HEK293T (cell line): ENCODE measurements around the gene RAP1GDS1.
"Not testable (repeated sequence)": the region's sequence is repeated elsewhere in the genome, so short reads cannot be mapped to it uniquely, and the experiment has no call there.

ENCODE experiments used
- CTCF ChIA-PET: fragments of 350-600 bp; formaldehyde crosslinking; extraction: SDS; loops from one replicate; lab custom pipeline; 2021; ENCODE audit warnings: antibody characterized with exemption, inconsistent platforms; lab: Yijun Ruan, JAX
- POLR2A ChIA-PET: fragments of 350-600 bp; formaldehyde crosslinking; extraction: SDS; loops from one replicate; lab custom pipeline; 2020; ENCODE audit warnings: antibody characterized with exemption, inconsistent platforms; lab: Yijun Ruan, JAX
- DNase-seq: peaks from one replicate; pipeline ENCODE4 v3.0.0; 2012; ENCODE audit warnings: mixed read lengths; ENCODE audit errors: extremely low spot score
- ARNT ChIP-seq: fragments of 450-650 bp; IDR thresholded peaks from 2 replicates; pipeline ENCODE4 v1.6.1; 2017; ENCODE audit warnings: mild to moderate bottlenecking
- BHLHE40 ChIP-seq: fragments of 450-650 bp; IDR thresholded peaks from 2 replicates; pipeline ENCODE4 v1.6.1; 2016; ENCODE audit warnings: mild to moderate bottlenecking, moderate library complexity, borderline replicate concordance
- CTBP1 ChIP-seq: fragments of 450-650 bp; IDR thresholded peaks from 2 replicates; pipeline ENCODE4 v1.6.1; 2016; ENCODE audit warnings: borderline replicate concordance
- ELF4 ChIP-seq: fragments of 450-650 bp; IDR thresholded peaks from 2 replicates; pipeline ENCODE4 v1.6.1; 2017; ENCODE audit warnings: antibody characterized with exemption
- FOXA1 ChIP-seq: fragments of 450-650 bp; IDR thresholded peaks from 2 replicates; pipeline ENCODE4 v1.6.1; 2016; ENCODE audit warnings: mild to moderate bottlenecking
- FOXK2 ChIP-seq: fragments of 450-650 bp; IDR thresholded peaks from 2 replicates; pipeline ENCODE4 v1.6.1; 2016; ENCODE audit warnings: mild to moderate bottlenecking
- FOXM1 ChIP-seq: fragments of 450-650 bp; IDR thresholded peaks from 2 replicates; pipeline ENCODE4 v1.6.1; 2017; ENCODE audit warnings: mild to moderate bottlenecking, borderline replicate concordance
- HDGF ChIP-seq: fragments of 450-650 bp; IDR thresholded peaks from 2 replicates; pipeline ENCODE4 v1.6.1; 2017; ENCODE audit warnings: antibody characterized with exemption, borderline replicate concordance
- L3MBTL2 ChIP-seq: fragments of 450-650 bp; conservative IDR thresholded peaks from 2 replicates; pipeline ENCODE4 v1.6.1; 2016; ENCODE audit warnings: mild to moderate bottlenecking
- LEF1 ChIP-seq: fragments of 450-650 bp; IDR thresholded peaks from 2 replicates; pipeline ENCODE4 v1.6.1; 2017; ENCODE audit warnings: mild to moderate bottlenecking, borderline replicate concordance
- NFRKB ChIP-seq: fragments of 450-650 bp; IDR thresholded peaks from 2 replicates; pipeline ENCODE4 v1.6.1; 2016; ENCODE audit warnings: mild to moderate bottlenecking, moderate library complexity
- PKNOX1 ChIP-seq: fragments of 450-650 bp; IDR thresholded peaks from 2 replicates; pipeline ENCODE4 v1.6.1; 2016
- SP1 ChIP-seq: fragments of 450-650 bp; IDR thresholded peaks from 2 replicates; pipeline ENCODE4 v1.6.1; 2017
- SUZ12 ChIP-seq: fragments of 450-650 bp; IDR thresholded peaks from 2 replicates; pipeline ENCODE4 v1.6.1; 2016; ENCODE audit warnings: mild to moderate bottlenecking
- TARDBP ChIP-seq: fragments of 450-650 bp; IDR thresholded peaks from 2 replicates; pipeline ENCODE4 v1.6.1; 2016
- ZNF384 ChIP-seq: fragments of 450-650 bp; IDR thresholded peaks from 2 replicates; pipeline ENCODE4 v1.6.1; 2016

Gene RAP1GDS1

GRCh38 chr4:98399915-98400314 lies 138.7 kb downstream of the RAP1GDS1 start:
- ChIA-PET POLR2A (no interaction called here), CTCF (no interaction called here)
- DNase-seq: no peak
- TF ChIP-seq NFRKB (no peak), ZNF384 (no peak), FOXK2 (no peak), ELF4 (no peak), ARNT (no peak), PKNOX1 (no peak), FOXA1 (no peak), TARDBP (no peak), L3MBTL2 (no peak), LEF1 (no peak), CTBP1 (no peak), SP1 (no peak), SUZ12 (no peak)

GRCh38 chr4:98406819-98407218 lies 145.6 kb downstream of the RAP1GDS1 start:
- POLR2A ChIA-PET: no interaction called here

GRCh38 chr4:98411731-98412130 lies 150.5 kb downstream of the RAP1GDS1 start:
- TF ChIP-seq ARNT (no peak), NFRKB (no peak), PKNOX1 (no peak), TARDBP (no peak), HDGF (no peak), FOXK2 (no peak), ZNF384 (no peak), LEF1 (no peak), ELF4 (no peak), FOXM1 (no peak), SP1 (no peak), FOXA1 (no peak), CTBP1 (no peak)
- ChIA-PET CTCF (no interaction called here), POLR2A (no interaction called here)
- no peak for DNase-seq

More at GRCh38 chr4:98406819-98407218, 145.6 kb downstream of the RAP1GDS1 start:
- CTCF ChIA-PET: no interaction called here
- TF ChIP-seq NFRKB: no peak
- TF ChIP-seq ARNT: no peak
- TF ChIP-seq PKNOX1: no peak
- no peak for TF ChIP-seq FOXM1
- no peak for TF ChIP-seq FOXK2
- no peak for TF ChIP-seq ELF4
- TF ChIP-seq CTBP1: no peak
- TF ChIP-seq ZNF384: no peak
- TF ChIP-seq TARDBP: no peak
- TF ChIP-seq HDGF: no peak
- TF ChIP-seq BHLHE40: no peak
- TF ChIP-seq FOXA1: no peak
- TF ChIP-seq SUZ12: no peak
- TF ChIP-seq SP1: no peak
- DNase-seq: no peak

GRCh38 chr4:98416844-98417243 lies 155.7 kb downstream of the RAP1GDS1 start:
- POLR2A ChIA-PET: no interaction called here
- no peak for DNase-seq
- no peak for TF ChIP-seq NFRKB
- TF ChIP-seq ARNT: no peak
- TF ChIP-seq TARDBP: no peak
- no peak for TF ChIP-seq SP1
- no peak for TF ChIP-seq FOXM1
- no peak for TF ChIP-seq L3MBTL2
- TF ChIP-seq CTBP1: no peak
- TF ChIP-seq PKNOX1: no peak
- no peak for TF ChIP-seq FOXK2
- TF ChIP-seq LEF1: no peak
- TF ChIP-seq FOXA1: no peak
- TF ChIP-seq ELF4: no peak
- no peak for TF ChIP-seq SUZ12
- TF ChIP-seq HDGF: no peak
- CTCF ChIA-PET: interaction anchor here (0.7 kb wide), 1 partner anchor 609 kb away, joined by 3 read pairs; no protein-coding TSS in a partner anchor

- POLR2A ChIA-PET, DNase-seq, CTCF ChIA-PET: not testable (repeated sequence)
Measured at GRCh38 chr4:98420151-98420550, 159.0 kb downstream of the RAP1GDS1 start.

- CTCF ChIA-PET: no interaction called here
- POLR2A ChIA-PET: no interaction called here
- TF ChIP-seq FOXK2: no peak
- TF ChIP-seq SP1: no peak
- no peak for TF ChIP-seq HDGF
- TF ChIP-seq TARDBP: no peak
- TF ChIP-seq CTBP1: no peak
- TF ChIP-seq FOXM1: no peak
- no peak for TF ChIP-seq PKNOX1
- TF ChIP-seq LEF1: no peak
- no peak for TF ChIP-seq FOXA1
- no peak for TF ChIP-seq L3MBTL2
- TF ChIP-seq NFRKB: no peak
- no peak for DNase-seq
Measured at GRCh38 chr4:98421111-98421510, 159.9 kb downstream of the RAP1GDS1 start.
